Cortex of kidney (tissue), 1 donor: ENCODE data around the gene SIRT4.
"Not testable (repeated sequence)": the region's sequence is repeated elsewhere in the genome, so short reads cannot be mapped to it uniquely, and the experiment has no call there.

Experiments
- DNase-seq: peaks from one replicate; lab custom pipeline; 2025; lab: John Stamatoyannopoulos, UW

SIRT4 gene

DNA sequence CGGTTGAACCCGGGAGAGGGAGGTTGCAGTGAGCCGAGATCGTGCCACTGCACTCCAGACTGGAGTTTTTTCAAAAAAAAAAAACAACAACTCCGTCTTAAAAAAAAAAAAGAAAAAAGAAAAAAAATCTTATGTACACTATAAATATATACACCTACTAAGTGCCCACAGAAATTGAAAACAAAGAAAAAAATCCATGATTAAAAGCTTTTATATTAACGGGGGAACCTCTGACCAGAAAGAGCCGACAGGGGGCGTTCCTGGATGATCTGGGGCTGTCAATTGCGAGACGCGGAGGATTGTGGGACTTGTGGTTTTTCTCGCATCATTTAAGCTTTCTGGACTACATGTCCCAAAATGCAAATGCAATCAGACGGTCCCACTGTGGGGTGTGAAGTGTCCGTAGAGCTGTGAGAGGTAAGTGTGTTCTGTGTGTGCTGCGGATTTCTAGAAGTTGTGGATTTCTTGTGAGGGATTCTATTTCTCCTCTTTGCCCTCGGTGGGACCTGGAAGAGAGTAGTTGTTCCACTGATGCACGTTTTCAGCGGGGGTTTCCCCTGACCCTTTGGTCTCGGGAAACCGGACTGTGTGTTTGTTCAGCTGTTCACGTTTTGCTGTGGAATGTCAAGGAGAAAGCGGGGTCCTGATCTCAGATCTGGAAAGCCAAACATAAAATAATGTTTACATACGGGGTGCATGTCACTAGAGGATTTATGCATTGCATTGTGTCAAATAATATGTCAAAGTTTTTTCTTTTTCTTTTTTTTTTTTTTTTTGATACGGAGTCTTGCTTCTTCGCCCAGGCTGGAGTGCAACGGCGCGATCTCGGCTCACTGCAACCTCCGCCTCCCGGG is at the start of gene SIRT4:
Gene SIRT4, plus strand, starts transcription at position 360 of the 854 bp plus-strand sequence. CDS start 1,241 bp downstream, outside the sequence.
- DNase-seq: no peak

- not testable (repeated sequence) for DNase-seq
These were observed 48.8 kb upstream of the SIRT4 start for GRCh38 chr12:120253313-120253712.

DNA sequence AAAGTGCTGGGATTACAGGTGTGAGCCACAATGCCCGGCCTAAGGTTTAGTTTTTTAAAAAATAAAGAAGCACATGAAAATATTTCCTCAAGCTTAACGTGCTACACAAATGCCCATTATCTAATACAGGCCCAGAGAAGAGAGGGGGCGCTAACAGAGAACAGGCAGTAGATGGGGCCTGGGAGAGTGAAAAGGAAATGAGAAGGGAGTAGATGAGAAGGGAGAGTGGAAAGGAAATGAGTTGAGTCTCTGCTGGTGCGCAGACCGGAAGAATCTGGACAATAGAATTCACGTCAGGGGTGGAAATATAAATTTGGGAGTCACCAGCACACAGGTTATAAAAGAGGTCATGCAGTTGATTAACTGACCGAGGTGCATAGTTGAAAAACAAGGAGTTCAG is 47.3 kb upstream of the SIRT4 start:
- DNase-seq: no peak

DNA sequence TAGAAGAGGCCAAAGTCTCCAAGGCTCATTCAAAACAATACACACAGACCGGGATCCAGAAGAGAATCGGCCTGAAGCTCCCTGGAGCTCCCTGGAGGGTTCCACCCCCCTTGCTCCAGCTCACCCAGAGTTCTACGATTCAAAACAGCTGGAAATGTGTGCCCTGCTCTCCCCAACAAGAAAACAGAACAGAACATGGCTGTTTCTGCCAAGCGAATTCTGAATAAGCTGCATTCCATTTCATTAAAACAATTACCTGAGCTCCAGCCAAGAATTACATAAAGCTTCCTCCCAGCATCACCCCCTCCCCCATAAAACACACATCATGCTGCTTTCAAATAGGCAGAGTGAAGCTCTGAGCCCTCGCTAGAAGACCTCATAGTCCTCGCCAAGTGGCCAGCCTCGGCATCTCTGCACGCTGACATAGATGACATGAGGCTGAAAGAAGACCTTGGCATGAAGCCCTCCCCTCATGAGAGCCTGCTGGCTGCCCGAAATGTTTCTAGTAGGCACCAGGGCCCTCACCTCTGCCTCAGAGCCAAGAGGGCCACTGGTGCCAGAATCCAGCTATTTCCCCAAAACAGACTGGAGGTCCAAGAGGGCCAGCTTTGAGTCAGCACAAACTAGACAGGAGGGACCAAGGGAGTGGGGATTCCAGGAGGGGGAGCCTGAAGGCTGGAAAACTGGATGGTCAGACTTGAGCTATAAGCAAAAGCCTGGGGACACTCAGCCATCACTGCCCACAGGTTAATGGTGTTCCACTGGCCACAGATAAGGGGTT is 44.9 kb upstream of the SIRT4 start:
- no peak for DNase-seq

DNA sequence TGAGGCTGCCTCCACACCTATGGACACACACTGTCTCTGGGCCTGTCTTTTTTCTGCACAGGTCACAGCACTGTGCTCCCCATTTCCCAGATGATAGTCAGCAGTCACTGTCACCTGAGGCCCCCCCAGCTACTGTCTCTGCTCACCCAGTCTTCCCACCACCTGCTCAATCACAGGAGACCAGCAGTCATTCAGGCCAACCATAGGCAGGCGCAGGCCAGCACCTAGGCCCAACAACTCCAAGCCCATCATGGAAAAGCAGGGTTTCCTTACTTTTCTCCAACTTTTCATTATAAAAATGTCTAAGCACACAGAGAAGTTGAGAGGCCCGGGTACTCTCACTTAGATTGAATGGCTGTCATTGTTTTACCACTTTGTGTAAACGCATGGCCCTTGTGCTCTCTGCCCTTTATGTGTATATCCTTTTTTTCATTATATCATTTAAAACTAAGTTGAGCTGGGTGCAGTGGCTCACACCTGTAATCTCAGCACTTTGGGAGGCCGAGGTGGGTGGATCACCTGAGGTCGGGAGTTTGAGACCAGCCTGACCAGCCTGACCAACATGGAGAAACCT is 43.7 kb upstream of the SIRT4 start:
- no peak for DNase-seq

GRCh38 chr12:120259418-120260202 is 42.5 kb upstream of the SIRT4 start:
- no peak for DNase-seq

- DNase-seq: no peak
These were observed 41.5 kb upstream of the SIRT4 start for GRCh38 chr12:120260607-120261006.

GRCh38 chr12:120261951-120262851 is 39.9 kb upstream of the SIRT4 start:
- DNase-seq: no peak

DNA sequence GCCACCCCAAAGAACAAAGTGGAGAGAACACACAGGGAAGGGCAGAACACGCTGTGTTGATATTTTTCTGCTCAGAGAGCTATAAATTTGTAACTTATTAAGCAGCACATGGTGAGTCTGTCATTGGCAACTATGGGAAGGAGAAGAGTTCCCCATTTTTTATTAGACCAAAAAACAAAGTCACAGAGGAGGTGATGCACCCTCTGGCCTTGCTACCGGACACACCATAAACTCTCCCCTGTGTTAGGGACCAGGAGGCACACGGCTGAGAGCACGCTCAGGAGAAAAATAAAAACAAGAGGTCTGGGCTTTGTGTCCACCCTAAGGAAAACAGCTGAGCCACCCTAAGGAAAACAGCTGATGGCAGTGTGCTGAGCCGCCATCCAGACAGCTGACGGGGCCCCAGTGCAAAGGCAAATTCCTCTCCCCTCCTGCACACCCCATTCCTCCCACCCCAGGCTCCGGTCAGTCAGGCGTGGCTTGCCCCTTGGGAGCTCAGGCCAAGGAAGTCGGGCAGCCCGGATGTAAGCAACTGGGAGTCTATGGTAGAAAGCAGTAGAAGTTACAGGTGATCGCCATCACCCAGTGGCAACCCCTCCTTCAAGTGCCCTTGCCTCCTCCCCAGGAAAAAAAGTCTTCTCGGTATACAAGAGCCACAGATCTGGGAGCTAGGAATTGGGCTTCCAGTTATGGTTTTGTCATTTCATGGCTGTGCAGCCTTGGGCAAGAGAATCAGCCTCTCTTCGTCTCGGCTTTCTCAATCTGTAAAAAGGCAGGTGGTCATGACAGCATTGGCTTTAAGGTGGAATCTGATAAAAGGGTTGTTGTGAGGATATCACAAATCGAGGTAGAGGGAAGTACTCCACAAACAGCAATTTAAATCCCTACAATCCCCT is 39.0 kb upstream of the SIRT4 start:
- no peak for DNase-seq

DNA sequence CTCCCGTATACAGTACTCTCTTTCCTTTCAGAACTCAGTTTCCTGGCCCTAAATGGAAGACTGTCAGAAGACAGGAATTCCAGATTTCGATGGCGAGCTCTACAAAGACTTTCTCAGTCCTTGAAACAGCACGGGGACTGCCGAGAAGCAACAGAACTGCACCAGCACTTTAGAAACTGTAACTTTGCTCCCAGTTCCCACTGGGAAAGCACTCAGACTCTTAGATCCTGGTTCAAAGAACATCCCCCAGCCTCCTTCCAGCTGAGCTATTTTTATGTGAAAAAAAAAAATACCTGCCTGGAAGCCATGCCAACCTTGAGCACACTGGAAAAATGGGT is 38.4 kb upstream of the SIRT4 start:
- no peak for DNase-seq

GRCh38 chr12:120264086-120264903 is 37.8 kb upstream of the SIRT4 start:
- no peak for DNase-seq

DNA sequence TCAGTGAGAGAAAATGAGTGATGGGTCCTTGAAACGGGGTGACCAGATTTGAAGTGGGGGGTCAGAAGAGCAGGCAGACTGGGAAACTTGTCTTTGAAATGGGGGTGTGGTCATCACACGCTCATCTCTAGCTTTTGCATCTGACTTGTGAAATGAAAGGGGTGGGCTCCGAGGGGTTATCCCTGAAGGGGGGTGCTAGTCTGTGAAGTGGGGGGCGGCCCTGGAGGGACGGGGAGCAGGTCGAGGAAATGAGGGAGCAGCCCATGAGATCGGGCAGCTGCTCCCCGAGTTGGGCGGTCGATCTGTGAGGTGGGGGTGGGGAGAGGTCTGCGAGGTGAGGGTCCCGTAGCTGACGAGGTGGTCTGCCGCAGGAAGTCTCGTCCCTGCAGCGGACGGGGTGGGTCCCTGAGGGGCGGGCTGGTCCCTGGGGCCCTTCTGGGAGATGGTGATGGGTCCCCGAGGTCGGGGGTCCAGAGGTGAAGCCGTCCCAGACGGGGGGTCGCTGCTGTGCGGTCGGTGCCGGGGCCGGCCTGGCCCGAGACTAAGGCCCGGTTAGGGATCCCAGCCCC is 37.1 kb upstream of the SIRT4 start:
- DNase-seq: no peak

- no peak for DNase-seq
These were observed 36.5 kb upstream of the SIRT4 start, which contains the start of gene PXN for GRCh38 chr12:120265473-120266179. PXN (minus strand) TSS chr12:120265730; CDS start chr12:120265629, 101 bp downstream.

DNA sequence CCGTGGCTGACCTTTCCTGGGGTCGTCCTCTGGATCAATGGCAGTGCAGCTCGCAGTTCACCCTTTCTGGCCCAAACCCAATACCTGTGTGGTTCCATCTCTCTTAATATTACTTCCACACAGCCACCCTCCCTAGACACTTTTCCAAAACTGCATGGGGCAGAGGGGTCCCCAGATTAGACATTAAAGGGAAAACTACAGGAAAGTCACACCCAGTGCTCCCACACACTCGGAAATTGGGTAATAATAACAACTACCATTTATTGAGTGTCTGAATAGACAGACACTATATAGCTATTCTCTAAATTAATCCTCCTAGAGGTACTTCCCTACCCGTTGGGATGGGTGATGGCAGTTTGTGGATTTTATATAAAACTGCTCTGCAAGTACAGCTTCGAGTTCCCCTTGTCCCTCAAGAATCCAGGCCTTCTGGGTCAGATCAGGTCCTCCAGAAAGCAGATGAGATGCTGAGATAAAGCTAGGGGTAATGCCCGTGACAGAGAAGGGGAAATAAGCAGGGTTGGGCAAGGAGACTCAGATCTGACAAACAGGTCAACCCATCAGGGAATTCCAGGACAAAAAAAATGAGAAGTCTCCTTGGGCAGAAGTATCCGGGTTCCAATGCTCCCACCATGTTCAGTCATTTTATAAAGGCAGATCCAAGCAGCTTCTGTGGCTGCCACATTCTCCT is 35.8 kb upstream of the SIRT4 start:
- no peak for DNase-seq

GRCh38 chr12:120267736-120268135 is 34.4 kb upstream of the SIRT4 start:
- no peak for DNase-seq

DNA sequence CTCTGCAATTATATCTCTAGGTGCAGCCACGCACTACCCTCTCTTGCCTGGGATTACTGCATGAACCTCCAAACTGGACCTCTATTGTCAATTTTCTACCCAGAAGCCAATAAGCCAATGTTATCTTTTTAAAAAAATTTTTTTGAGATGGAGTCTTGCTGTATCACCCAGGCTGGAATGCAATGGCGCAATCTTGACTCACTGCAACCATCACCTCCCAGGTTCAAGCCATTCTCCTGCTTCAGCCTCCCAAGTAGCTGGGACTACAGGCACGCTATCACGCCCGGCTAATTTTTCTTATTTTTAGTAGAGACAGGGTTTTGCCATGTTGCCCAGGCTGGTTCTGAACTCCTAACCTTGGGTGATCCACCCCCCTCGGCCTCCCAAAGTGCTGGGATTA is 25.4 kb upstream of the SIRT4 start:
- no peak for DNase-seq
